HepG2 (cell line): ENCODE measurements around the gene TROAP. TPM values are rescaled to one million over a fixed set of nuclear protein-coding genes. Genes with fewer than 3 reads are reported as not detected.

Source experiments
- ATRX ChIP-seq: sonication (generic); formaldehyde crosslinking; IDR thresholded peaks from 2 replicates; pipeline ENCODE4 v1.4.0; 2020; ENCODE audit warnings: missing genetic modification reagents, borderline replicate concordance
- CREB1 ChIP-seq, 2 experiments: fragments of 450-650 bp in 1 of 2; IDR thresholded peaks; 2 replicates each; pipeline ENCODE4 v1.6.1; 2016 to 2017; ENCODE audit warnings: control low read depth in 1 of 2, mild to moderate bottlenecking in 1 of 2, missing compliant biosample characterization in 1 of 2, missing genetic modification characterization in 1 of 2
- GPN1 ChIP-seq: sonication (generic); formaldehyde crosslinking; IDR thresholded peaks from 2 replicates; pipeline ENCODE4 v1.5.1; 2020; ENCODE audit warnings: missing genetic modification reagents, borderline replicate concordance
- HOXA5 ChIP-seq: sonication (generic); formaldehyde crosslinking; IDR thresholded peaks from 2 replicates; pipeline ENCODE4 v1.4.0; 2020; ENCODE audit warnings: missing genetic modification reagents
- POGZ ChIP-seq: sonication (generic); formaldehyde crosslinking; IDR thresholded peaks from 2 replicates; pipeline ENCODE4 v1.4.0; 2020; ENCODE audit warnings: mild to moderate bottlenecking, missing genetic modification reagents
- SAFB2 ChIP-seq: sonication (generic); formaldehyde crosslinking; IDR thresholded peaks from 2 replicates; pipeline ENCODE4 v1.5.1; 2020; ENCODE audit warnings: missing genetic modification reagents, low read depth, mild to moderate bottlenecking, borderline replicate concordance
- ZFP36L1 ChIP-seq: sonication (generic); formaldehyde crosslinking; IDR thresholded peaks from 2 replicates; pipeline ENCODE4 v1.8.0; 2022; ENCODE audit warnings: mild to moderate bottlenecking, missing genetic modification reagents, moderate library complexity
- ZFP62 ChIP-seq: sonication (generic); formaldehyde crosslinking; IDR thresholded peaks from 2 replicates; pipeline ENCODE4 v1.4.0; 2020; ENCODE audit warnings: missing genetic modification reagents
- ZFP82 ChIP-seq: sonication (generic); formaldehyde crosslinking; IDR thresholded peaks from 2 replicates; pipeline ENCODE4 v1.5.1; 2020; ENCODE audit warnings: mild to moderate bottlenecking, missing genetic modification reagents, borderline replicate concordance
- ZNF30 ChIP-seq: sonication (generic); formaldehyde crosslinking; IDR thresholded peaks from 2 replicates; pipeline ENCODE4 v1.5.0; 2020; ENCODE audit warnings: mild to moderate bottlenecking, missing genetic modification reagents
- ZNF552 ChIP-seq: sonication (generic); formaldehyde crosslinking; IDR thresholded peaks from 2 replicates; pipeline ENCODE4 v1.9.0; 2022; ENCODE audit warnings: missing genetic modification reagents, mild to moderate bottlenecking, borderline replicate concordance
- ZNF616 ChIP-seq: sonication (generic); formaldehyde crosslinking; IDR thresholded peaks from 2 replicates; pipeline ENCODE4 v1.5.0; 2020; ENCODE audit warnings: low read depth, mild to moderate bottlenecking, missing genetic modification reagents
- ZNF619 ChIP-seq: sonication (generic); formaldehyde crosslinking; IDR thresholded peaks from 2 replicates; pipeline ENCODE4 v1.4.0; 2020; ENCODE audit warnings: mild to moderate bottlenecking, missing genetic modification reagents
- polyA plus RNA-seq, 8 experiments: library from polyadenylated mRNA; depleted of rRNA in 3 of 8; stranded (reverse) in 7 of 8; unstranded in 1 of 8; fragments of >200 nt; fragmentation: Illumina TruSeq in 4 of 8; extraction: Trizol in 4 of 8; gene quantifications; 2 replicates each; pipeline versions ENCODE4 v1.2.1 to v1.2.3, GENCODE V29; 2011 to 2016; ENCODE audit warnings: low read depth in 4 of 8, missing spikeins in 1 of 8, mixed read lengths in 1 of 8; ENCODE audit not compliant: insufficient read depth in 1 of 8
- total RNA-seq, 5 experiments: library from RNA; depleted of rRNA; stranded (reverse); fragments of >200 nt; fragmentation: Illumina TruSeq; extraction: Trizol; gene quantifications; 2 replicates each; pipeline ENCODE4 v1.2.3, GENCODE V29; 2016; ENCODE audit warnings: low read depth in 1 of 5
- TF ChIP-seq, protein P1 (sequence below): sonication (generic); formaldehyde crosslinking; IDR thresholded peaks from one replicate; pipeline ENCODE4 v1.5.1; 2020; ENCODE audit warnings: mild to moderate bottlenecking, missing genetic modification reagents; ENCODE audit errors: not compliant biosample characterization
- TF ChIP-seq, protein P2 (sequence below): sonication (generic); formaldehyde crosslinking; IDR thresholded peaks from 2 replicates; pipeline ENCODE4 v1.4.0; 2020; ENCODE audit warnings: missing genetic modification reagents

The TROAP gene
- total and polyA plus RNA-seq, 2 of the 13 experiments (the other 11 are each of a cell fraction or from before 2014, with no cell fraction given): 22.5 to 30.9 TPM

DNA sequence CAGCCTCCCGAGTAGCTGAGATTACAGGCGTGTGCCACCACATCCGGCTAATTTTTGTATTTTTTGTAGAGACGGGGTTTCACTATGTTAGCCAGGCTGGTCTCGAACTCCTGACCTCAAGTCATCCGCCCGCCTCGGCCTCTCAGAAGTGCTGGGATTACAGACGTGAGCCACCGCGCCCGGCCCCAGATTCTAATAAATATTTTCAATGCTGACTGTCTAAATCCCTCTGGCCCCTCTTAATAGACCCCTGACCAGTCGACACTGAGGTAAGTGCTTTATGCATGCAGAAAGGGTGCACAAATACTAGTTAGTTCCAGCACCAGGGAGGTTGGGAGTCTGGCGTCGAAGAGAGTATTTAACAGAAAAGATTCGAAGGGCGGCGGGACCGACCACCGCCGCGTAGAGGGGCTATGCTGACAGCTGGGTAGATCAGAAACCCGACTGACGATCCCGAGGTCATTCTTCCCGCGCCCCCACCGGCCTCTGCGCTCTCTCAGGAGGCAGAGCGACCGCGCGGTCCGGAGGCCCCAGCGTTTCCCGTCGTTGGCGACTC is 43.1 kb downstream of the TROAP start (continued):
- TF ChIP-seq, protein P1, sequence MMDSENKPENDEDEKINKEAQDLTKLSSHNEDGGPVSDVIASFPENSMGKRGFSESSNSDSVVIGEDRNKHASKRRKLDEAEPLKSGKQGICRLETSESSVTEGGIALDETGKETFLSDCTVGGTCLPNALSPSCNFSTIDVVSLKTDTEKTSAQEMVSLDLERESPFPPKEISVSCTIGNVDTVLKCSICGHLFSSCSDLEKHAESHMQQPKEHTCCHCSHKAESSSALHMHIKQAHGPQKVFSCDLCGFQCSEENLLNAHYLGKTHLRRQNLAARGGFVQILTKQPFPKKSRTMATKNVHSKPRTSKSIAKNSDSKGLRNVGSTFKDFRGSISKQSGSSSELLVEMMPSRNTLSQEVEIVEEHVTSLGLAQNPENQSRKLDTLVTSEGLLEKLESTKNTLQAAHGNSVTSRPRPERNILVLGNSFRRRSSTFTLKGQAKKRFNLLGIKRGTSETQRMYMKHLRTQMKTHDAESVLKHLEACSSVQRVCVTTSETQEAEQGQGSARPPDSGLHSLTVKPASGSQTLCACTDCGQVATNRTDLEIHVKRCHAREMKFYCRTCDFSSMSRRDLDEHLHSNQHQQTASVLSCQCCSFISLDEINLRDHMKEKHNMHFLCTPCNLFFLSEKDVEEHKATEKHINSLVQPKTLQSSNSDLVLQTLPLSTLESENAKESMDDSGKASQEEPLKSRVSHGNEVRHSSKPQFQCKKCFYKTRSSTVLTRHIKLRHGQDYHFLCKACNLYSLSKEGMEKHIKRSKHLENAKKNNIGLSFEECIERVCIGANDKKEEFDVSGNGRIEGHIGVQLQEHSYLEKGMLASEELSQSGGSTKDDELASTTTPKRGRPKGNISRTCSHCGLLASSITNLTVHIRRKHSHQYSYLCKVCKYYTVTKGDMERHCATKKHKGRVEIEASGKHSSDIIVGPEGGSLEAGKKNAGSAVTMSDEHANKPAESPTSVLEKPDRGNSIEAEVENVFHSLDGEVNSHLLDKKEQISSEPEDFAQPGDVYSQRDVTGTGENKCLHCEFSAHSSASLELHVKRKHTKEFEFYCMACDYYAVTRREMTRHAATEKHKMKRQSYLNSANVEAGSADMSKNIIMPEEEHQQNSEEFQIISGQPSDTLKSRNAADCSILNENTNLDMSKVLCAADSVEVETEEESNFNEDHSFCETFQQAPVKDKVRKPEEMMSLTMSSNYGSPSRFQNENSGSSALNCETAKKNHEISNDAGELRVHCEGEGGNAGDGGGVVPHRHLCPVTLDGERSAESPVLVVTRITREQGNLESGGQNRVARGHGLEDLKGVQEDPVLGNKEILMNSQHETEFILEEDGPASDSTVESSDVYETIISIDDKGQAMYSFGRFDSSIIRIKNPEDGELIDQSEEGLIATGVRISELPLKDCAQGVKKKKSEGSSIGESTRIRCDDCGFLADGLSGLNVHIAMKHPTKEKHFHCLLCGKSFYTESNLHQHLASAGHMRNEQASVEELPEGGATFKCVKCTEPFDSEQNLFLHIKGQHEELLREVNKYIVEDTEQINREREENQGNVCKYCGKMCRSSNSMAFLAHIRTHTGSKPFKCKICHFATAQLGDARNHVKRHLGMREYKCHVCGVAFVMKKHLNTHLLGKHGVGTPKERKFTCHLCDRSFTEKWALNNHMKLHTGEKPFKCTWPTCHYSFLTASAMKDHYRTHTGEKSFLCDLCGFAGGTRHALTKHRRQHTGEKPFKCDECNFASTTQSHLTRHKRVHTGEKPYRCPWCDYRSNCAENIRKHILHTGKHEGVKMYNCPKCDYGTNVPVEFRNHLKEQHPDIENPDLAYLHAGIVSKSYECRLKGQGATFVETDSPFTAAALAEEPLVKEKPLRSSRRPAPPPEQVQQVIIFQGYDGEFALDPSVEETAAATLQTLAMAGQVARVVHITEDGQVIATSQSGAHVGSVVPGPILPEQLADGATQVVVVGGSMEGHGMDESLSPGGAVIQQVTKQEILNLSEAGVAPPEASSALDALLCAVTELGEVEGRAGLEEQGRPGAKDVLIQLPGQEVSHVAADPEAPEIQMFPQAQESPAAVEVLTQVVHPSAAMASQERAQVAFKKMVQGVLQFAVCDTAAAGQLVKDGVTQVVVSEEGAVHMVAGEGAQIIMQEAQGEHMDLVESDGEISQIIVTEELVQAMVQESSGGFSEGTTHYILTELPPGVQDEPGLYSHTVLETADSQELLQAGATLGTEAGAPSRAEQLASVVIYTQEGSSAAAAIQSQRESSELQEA (CRISPR knock-in tag): no peak
- TF ChIP-seq ZFP36L1: no peak
- TF ChIP-seq ATRX (CRISPR knock-in tag): no peak
- no peak for TF ChIP-seq GPN1 (CRISPR knock-in tag)
- no peak for TF ChIP-seq ZNF30 (CRISPR knock-in tag)
- TF ChIP-seq ZNF552 (CRISPR knock-in tag): no peak; the same call in 1 of the 2 replicates
- TF ChIP-seq ZNF616 (CRISPR knock-in tag): no peak
- no peak for TF ChIP-seq CREB1 (IDR thresholded peaks at IDR 0.05)
- TF ChIP-seq CREB1 (CRISPR knock-in tag; IDR thresholded peaks at IDR 0.05): no peak
- TF ChIP-seq ZFP62 (CRISPR knock-in tag): no peak
- no peak for TF ChIP-seq ZFP82
- no peak for TF ChIP-seq SAFB2 (CRISPR knock-in tag)
- TF ChIP-seq, protein P2, sequence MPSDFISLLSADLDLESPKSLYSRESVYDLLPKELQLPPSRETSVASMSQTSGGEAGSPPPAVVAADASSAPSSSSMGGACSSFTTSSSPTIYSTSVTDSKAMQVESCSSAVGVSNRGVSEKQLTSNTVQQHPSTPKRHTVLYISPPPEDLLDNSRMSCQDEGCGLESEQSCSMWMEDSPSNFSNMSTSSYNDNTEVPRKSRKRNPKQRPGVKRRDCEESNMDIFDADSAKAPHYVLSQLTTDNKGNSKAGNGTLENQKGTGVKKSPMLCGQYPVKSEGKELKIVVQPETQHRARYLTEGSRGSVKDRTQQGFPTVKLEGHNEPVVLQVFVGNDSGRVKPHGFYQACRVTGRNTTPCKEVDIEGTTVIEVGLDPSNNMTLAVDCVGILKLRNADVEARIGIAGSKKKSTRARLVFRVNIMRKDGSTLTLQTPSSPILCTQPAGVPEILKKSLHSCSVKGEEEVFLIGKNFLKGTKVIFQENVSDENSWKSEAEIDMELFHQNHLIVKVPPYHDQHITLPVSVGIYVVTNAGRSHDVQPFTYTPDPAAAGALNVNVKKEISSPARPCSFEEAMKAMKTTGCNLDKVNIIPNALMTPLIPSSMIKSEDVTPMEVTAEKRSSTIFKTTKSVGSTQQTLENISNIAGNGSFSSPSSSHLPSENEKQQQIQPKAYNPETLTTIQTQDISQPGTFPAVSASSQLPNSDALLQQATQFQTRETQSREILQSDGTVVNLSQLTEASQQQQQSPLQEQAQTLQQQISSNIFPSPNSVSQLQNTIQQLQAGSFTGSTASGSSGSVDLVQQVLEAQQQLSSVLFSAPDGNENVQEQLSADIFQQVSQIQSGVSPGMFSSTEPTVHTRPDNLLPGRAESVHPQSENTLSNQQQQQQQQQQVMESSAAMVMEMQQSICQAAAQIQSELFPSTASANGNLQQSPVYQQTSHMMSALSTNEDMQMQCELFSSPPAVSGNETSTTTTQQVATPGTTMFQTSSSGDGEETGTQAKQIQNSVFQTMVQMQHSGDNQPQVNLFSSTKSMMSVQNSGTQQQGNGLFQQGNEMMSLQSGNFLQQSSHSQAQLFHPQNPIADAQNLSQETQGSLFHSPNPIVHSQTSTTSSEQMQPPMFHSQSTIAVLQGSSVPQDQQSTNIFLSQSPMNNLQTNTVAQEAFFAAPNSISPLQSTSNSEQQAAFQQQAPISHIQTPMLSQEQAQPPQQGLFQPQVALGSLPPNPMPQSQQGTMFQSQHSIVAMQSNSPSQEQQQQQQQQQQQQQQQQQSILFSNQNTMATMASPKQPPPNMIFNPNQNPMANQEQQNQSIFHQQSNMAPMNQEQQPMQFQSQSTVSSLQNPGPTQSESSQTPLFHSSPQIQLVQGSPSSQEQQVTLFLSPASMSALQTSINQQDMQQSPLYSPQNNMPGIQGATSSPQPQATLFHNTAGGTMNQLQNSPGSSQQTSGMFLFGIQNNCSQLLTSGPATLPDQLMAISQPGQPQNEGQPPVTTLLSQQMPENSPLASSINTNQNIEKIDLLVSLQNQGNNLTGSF (CRISPR knock-in tag): no peak
- TF ChIP-seq HOXA5: no peak; the same call in 1 of the 2 replicates
- no peak for TF ChIP-seq ZNF619 (CRISPR knock-in tag)
- TF ChIP-seq POGZ (CRISPR knock-in tag): no peak
